Pulmonary artery endothelial cell (primary cell): ENCODE measurements around the gene KRTAP4-12. TPM values are rescaled to one million over a fixed set of nuclear protein-coding genes. Genes with fewer than 3 reads are reported as not detected.
"Not testable (repeated sequence)": the region's sequence is repeated elsewhere in the genome, so short reads cannot be mapped to it uniquely, and the experiment has no call there.

Experiments used
- DNase-seq: peaks from one replicate; pipeline ENCODE4 v3.0.0-alpha.2; 2011; ENCODE audit warnings: low read depth, low spot score
- total RNA-seq: library from RNA; depleted of rRNA; stranded (reverse); fragments of >200 nt; gene quantifications from 2 replicates; pipeline ENCODE4 v1.2.3, GENCODE V29; 2014

KRTAP4-12 gene
- total RNA-seq, 1 donor from 2014 or later: not detected

DNA sequence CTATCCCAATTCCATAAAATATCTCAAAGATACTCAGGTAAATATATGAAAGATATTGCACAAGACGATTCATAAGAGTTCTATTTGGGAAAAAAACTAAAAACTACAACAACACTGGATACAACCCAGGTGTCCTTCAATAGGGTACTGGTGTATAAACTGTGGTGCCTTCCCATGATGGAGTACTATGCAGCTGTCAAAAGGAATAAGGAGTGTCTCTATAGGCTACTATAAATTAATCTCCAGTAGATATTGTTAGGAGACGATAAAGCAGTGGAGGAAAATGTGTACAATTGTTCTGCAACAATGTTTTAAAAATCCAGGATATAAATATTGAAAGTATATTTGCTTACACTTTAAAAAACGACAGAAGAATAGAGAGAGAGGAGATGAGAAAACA is 2.4 kb upstream of the KRTAP4-12 start:
- DNase-seq: no peak

DNA sequence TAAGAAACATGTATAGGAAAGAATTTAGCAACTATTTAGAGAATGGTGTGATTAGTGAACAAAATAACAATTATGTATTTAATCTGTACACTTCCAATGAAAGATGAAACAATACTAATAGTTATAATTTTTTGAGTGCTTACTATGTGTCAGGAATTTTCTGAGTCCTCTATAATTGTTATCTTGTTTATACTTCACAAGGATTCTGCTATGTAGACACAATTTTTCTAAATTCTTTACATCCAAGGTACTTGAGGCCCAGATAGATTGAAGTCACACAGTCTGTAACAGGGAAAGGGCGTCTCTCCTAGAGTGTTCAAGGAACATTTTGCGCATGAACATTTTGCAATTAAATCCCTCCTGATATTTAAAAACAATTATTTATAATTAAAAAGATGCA is 1.1 kb upstream of the KRTAP4-12 start:
- DNase-seq: no peak

DNA sequence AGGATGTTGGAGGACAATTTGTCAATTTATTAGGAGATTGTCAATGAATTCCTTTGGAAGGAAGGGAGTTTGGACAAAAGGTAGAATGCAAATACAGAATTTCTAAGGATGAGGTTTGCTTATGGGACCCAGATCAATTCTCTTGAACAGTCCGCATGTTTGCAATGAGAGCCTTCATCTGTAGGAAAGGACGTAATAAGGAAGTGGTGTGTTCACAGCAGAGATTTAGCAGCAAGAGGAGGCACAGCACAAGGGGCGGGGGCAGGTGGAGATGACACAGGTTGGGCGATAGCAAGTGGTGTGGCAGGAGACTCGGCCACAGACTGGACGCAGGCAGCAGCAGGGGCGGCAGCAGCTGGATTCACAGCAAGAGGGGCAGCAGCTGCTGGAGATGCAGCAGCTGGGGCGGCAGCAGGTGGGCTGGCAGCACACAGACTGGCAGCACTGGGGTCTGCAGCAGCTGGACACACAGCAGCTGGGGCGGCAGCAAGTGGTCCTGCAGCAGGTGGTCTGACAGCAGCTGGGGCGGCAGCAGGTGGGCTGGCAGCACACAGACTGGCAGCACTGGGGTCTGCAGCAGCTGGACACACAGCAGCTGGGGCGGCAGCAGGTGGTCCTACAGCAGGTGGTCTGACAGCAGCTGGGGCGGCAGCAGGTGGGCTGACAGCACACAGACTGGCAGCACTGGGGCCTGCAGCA is 541 bp downstream of the KRTAP4-12 start:
- not testable (repeated sequence) for DNase-seq

DNA sequence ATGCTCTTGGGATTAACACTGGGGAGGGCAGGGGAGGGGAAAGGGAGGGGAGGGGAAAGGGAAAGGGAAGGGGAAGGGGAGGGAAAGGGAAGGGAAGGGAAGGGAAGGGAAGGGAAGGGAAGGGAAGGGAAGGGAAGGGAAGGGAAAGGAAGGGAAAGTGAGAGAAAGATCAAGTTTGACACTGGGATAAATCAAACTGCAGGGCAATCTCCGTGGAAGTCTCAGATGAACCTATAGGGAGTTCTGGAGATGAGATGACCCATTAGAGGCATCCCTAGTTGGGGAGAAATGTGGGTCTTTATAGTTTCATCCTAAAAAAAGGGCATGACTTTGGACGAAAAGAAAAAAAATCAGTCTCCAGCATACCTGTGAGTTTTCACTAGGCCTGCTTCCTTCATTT is 2.2 kb downstream of the KRTAP4-12 start:
- DNase-seq: no peak

DNA sequence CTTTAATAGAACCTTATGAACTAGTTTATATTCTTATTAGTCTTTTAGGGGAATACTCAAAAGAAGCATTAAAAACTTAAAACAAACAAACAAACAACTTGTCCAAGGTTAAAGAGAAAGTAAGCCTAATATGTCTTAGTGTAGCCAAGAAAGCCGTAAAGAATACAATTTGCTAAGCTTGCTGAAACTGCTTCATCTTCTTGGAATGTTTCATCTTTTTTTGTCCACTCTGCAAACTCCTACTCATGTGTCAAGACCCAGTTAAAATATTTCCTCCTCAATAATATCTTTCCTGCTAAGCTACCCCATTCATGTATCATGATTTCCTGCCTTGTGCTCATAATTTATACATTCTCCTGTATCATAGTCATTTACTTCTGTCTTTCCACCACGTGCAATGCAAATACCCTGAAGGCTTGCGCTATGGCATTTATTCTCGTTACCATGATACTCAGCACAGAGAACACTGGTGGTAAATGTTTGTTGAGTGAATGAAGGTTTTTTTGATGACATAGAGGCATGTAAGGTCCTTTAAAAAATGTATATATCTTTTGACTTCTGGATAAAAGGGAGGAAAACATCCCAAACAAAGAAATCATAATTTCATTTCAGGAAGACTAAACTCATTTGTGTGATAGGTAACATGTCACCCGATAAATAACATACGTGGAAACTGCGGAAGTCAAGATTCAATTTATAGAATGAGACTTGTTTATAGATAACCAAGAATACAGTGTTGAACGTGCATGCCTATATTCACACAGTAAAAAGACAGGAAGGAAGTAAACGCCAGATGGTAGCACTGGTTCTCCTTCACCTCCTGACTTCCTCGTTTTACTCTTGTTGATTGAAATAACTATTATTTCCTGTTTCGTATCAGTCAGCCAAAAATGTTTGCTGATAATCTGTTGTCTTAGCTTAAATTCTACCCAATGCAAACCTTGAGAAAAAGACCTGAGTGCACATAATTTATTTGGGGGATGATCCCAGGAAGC is 4.0 kb downstream of the KRTAP4-12 start:
- DNase-seq: peak; percentile 4

DNA sequence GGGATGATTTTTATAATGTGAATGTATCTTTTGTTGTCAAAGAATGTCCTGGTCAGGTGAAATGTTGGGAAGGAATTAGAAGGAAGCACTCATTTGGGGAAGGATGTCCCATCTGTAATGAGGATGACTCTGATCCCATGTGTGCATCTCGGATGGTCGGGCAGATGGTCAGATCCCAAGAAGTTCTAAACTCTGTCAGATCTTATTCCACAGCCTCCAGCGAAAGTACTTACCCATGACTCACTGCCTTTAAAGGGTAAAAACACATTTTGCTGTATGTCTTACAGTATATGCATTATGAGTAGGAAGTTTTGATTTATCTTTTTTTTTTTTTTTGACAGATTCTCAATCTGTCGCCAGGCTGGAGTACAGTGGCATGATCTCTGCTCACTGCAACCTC is 5.3 kb downstream of the KRTAP4-12 start:
- DNase-seq: no peak

DNA sequence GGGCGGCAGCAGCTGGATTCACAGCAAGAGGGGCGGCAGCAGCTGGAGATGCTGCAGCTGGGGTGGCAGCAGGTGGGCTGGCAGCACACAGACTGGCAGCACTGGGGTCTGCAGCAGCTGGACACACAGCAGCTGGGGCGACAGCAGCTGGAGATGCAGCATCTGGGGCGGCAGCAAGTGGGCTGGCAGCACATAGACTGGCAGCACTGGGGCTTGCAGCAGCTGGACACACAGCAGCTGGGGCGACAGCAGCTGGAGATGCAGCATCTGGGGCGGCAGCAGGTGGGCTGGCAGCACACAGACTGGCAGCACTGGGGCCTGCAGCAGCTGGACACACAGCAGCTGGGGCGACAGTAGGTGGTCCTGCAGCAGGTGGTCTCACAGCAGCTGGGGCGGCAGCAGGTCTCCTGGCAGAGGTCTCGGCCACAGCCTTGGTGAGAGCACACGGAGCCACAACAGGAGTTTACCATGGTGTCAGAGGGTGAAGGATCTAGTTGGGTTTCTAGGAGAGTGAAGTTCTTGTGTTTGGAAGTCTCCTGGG is 6.1 kb downstream of the KRTAP4-12 start, which contains the start of gene KRTAP4-11:
Gene KRTAP4-11 (minus strand): TSS at position 528 of the 541 bp plus-strand sequence. CDS start 58 bp downstream, at position 470.
- not testable (repeated sequence) for DNase-seq

DNA sequence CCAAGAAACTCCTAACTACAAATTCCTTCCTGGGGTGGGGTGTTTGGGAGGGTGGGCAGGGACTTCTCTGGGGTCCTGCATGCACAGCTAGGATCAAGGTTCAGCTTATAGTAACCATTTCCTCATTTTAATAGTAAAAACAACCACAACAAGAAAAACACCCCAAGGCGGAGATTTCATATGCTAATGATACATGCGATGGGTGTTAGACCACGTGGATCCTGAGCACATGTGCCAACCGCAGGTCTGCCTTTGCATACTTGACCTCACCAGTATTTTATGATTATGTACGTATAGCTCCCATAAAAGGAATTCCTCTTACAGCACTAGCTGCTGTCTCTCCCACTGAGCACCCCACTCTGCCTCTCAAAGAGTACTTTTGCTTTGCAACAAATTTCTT is 7.7 kb downstream of the KRTAP4-12 start:
- no peak for DNase-seq

DNA sequence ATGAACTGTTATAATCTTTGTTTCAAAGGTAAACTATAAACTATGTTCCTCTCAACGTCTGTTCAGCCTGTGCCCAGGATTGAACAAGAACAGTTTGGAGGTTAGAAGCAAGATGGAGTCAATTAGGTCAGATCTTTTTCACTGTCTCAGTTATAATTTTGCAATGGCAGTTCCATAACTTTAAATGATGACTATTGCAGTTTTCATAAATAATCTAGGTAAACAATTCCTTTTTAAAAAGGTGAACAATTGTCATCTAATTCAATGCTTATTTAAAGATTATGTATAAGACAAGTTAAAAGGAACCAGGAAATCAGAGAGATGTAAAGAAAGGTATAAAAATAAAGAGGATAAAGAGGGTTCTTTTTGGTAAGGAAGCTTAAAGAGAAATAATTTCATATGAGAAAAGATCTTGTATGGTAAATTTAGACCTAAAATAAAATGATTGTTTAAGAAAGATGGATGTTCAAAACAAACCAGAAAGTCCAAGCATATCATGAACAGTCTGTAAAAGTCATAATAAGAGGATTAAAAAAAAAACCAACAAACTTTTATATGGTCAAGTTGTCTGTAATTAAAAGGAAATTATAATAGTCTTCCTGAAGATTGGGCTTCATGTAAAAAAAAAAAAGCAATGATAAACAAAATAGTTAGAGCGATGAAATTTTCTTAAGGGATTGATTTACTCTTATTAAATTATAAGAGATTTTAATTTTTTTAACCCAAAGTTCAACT is 12.7 kb downstream of the KRTAP4-12 start:
- DNase-seq: no peak

DNA sequence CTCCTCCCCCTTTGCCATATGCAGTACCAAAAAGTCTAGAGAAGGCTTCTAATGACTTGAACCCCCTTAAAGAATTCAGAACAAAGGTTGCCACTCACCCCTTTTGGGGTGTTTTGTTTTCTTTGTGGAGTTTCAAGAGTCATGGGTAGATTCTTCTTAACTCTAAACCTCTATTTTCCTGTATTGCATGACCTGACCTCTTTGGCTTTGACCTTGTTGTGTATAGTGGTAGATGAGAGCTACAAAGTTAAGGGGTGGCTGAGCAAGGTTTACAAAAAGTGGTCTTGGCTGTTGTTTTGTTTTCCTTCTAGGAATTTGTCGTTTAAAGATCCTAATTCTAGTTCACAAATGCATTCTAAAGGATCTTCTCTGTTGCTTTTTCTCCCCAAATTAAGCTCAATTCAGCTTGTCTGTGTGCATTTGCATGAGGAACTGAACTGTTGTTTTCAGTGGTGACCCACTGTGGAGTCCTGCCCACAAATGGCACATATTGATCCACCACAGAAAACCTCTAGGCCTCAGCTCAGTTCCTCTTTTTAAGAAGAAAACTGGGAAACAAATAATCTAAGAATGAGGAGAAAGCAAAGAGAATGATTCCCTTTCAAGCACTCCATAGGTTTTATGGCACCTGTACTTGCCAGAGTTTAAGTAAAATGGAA is 15.1 kb downstream of the KRTAP4-12 start:
- not testable (repeated sequence) for DNase-seq

DNA sequence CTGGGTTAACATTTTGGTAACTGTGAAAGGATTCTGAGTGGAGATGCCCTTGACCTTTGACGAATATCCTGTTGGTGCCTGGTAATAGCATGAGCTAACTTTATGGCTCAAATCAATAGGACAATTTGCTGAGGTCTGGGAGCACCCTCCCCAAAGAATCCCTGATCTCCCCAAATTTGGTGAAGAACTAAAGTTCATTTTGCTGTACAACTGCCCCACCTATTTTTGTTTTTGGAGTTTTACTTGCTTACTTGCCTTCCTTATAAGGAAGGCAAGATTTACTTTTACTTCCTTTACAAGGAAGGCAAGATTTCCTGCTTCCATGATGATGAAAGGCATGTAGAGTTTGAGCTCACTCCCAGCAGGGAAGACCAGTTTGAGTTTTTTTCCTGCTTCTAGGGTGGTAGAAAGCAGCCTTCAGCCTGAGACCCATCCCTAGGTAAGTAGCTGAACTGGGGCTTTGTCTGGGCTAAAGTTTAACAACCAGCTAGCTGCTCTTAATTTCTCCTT is 16.0 kb downstream of the KRTAP4-12 start:
- no peak for DNase-seq

DNA sequence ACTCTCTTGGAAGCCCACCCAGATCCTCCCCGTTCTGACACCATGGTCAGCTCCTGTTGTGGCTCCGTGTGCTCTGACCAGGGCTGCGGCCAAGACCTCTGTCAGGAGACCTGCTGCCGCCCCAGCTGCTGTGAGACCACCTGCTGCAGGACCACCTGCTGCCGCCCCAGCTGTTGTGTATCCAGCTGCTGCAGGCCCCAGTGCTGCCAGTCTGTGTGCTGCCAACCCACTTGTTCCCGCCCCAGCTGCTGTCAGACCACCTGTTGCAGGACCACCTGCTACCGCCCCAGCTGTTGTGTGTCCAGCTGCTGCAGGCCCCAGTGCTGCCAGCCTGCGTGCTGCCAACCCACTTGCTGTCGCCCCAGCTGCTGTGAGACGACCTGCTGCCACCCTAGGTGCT is 18.6 kb downstream of the KRTAP4-12 start, which contains the start of gene KRTAP4-9:
Gene KRTAP4-9 (plus strand): TSS at position 43 of the 400 bp plus-strand sequence. CDS start 0 bp downstream, at position 43.
- DNase-seq: not testable (repeated sequence)

DNA sequence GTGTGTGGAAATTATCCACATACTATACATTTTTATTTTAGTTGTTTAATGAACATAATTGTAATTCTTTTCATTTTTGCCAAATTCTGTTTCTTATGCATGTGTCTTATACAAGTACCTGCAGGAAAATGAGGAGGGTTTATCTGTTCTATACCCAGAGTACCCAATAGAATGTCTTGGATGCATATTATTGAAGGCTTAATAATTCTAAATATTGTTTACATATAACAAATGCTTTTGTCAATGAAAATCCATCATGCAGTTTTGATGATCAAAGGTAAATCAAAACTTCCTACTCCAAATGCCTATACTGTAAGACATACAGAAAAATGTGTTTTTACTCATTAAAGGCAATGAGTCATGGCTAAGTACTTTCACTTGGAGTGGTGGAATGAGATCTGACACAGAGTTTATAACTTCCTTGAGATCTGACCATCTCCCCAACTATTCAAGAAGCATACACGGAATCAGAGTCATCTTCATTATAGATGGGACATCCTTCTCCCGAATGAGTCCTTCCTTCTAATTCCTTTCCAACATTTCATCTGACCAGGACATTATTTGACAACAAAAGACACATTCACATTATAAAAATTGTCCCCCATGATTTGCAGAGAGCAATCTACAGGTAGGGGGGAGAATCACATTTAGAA is 19.5 kb downstream of the KRTAP4-12 start:
- not testable (repeated sequence) for DNase-seq

DNA sequence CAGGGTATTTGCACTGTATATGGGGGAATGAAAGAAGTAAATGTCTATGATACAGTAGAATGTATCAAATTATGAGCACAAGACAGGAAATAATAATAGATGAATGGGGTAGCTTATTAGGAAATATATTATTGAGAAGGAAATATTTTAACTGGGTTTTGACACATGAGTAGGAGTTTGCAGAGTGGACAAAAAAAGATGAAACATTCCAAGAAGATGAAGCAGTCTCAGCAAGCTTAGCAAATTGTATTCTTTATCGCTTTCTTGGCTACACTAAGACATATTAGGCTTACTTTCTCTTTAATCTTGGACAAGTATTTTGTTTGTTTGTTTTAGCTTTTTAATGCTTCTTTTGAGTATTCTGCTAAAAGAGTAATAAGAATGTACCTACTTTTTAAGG is 20.1 kb downstream of the KRTAP4-12 start:
- DNase-seq: no peak

DNA sequence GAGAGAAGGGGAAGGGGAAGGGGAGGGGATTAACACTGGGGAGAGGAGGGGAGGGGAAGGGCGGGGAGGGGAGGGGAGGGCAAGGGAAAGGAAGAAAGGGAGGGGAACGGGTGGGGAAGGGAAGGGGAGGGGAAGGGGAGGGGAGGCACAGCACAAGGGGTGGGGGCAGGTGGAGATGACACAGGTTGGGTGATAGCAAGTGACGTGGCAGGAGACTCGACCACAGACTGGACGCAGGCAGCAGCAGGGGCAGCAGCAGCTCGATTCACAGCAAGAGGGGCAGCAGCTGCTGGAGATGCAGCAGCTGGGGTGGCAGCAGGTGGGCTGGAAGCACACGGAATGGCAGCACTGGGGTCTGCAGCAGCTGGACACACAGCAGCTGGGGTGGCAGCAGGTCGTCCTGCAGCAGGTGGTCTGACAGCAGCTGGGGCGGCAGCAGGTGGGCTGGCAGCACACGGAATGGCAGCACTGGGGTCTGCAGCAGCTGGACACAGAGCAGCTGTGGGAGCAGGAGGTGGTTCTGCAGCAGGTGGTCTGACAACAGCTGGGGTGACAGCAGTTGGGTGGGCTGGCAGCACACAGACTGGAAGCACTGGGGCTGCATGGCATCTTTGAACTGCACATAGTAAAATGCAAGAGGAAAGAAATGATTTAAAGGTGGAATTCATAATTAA is 22.3 kb downstream of the KRTAP4-12 start, which contains the start of gene KRTAP4-16:
Gene KRTAP4-16 (minus strand): TSS at position 624 of the 674 bp plus-strand sequence. CDS start 0 bp downstream, at position 624.
- no peak for DNase-seq

DNA sequence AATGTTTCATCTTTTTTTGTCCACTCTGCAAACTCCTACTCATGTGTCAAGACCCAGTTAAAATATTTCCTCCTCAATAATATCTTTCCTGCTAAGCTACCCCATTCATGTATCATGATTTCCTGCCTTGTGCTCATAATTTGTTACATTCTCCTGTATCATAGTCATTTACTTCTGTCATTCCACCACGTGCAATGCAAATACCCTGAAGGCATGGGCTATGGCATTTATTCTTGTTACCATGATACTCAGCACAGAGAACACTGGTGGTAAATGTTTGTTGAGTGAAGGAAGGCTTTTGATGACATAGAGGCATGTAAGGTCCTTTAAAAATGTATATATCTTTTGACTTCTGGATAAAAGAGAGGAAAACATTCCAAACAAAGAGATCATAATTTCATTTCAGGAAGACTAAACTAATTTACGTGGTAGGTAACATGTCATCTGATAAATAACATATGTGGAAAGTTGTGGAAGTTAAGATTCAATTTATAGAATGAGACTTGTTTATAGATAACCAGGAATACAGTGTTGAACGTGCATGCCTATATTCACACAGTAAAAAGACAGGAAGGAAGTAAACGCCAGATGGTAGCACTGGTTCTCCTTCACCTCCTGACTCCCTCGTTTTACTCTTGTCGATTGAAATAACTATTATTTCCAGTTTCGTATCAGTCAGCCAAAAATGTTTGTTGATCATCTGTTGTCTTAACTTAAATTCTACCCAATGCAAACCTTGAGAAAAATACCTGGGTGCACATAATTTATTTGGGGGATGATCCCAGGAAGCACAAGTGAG is 24.1 kb downstream of the KRTAP4-12 start:
- DNase-seq: peak; percentile 5

DNA sequence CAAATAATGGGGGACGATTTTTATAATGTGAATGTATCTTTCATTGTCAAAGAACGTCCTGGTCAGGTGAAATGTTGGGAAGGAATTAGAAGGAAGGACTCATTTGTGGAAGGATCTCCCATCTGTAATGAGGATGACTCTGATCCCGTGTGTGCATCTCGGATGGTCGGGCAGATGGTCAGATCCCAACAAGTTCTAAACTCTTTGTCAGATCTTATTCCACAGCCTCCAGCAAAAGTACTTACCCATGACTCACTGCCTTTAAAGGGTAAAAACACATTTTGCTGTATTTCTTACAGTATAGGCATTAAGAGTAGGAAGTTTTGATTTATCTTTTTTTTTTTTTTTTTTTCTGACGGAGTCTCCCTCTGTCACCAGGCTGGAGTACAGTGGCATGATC is 25.5 kb downstream of the KRTAP4-12 start:
- no peak for DNase-seq

DNA sequence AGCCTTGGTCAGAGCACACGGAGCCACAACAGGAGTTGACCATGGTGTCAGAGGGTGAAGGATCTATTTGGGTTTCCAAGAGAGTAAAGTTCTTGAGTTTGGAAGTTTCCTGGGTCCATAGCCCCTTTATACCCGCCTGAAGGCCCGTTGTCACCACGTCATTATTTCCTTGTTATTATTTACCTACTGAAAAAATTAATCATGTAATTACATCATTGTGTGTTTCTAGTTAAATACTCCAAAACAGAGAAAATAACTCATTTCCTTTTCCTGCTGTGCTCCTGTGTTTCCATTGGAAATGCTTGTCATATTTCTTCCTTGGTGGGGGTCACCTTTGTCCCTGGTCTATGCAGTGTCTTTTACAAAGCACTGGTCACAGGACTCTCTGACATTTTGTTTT is 25.9 kb downstream of the KRTAP4-12 start, which contains the start of gene KRTAP4-8:
Gene KRTAP4-8 (minus strand): TSS at position 101 of the 400 bp plus-strand sequence. CDS start 58 bp downstream, at position 43.
- no peak for DNase-seq
